DMS114 treated with DMSO at 0.1 percent for 48 hours (cell line): ENCODE results near the gene TIA1.
"Not testable (repeated sequence)": the region's sequence is repeated elsewhere in the genome, so short reads cannot be mapped to it uniquely, and the experiment has no call there.

ENCODE experiments used
- DNase-seq: peaks from one replicate; lab custom pipeline; 2025; ENCODE audit not compliant: unreplicated experiment; lab: John Stamatoyannopoulos, UW

TIA1 gene, protein sequence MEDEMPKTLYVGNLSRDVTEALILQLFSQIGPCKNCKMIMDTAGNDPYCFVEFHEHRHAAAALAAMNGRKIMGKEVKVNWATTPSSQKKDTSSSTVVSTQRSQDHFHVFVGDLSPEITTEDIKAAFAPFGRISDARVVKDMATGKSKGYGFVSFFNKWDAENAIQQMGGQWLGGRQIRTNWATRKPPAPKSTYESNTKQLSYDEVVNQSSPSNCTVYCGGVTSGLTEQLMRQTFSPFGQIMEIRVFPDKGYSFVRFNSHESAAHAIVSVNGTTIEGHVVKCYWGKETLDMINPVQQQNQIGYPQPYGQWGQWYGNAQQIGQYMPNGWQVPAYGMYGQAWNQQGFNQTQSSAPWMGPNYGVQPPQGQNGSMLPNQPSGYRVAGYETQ

DNA sequence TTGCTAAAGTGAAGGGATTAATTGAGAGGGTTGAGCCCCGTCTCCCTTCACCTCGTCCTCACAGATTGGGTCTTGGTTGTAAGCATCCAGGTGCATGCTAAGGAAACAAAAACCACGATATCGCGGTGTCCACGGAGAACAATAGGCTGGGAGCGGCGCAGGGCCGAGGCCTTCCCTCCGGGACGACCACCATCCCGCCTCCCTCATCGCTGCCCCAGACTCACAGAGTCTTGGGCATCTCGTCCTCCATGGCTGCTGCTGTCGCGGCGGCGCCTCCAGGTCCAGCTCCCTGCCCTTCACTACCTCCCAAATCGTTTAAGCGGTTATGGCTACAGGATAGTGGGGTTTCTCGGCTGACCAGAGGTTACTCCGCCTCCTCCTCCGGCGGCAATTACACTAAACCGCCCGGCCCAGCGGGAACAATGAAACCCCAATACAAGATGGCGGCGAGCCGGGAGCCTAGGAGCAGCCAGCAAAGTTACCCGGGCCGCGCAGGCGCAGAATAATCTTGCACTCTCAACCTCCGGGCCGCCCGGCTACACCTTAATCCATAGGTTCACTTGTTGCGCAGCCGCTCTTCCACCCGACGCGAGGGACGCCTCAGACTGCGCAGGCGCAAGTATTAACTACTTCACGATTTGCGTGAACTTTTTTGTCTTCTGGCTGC is at the start of gene TIA1:
Gene TIA1 (minus strand): TSS at position 448 of the 667 bp plus-strand sequence. CDS start 198 bp downstream, at position 250.
- peak; percentile 99 for DNase-seq

DNA sequence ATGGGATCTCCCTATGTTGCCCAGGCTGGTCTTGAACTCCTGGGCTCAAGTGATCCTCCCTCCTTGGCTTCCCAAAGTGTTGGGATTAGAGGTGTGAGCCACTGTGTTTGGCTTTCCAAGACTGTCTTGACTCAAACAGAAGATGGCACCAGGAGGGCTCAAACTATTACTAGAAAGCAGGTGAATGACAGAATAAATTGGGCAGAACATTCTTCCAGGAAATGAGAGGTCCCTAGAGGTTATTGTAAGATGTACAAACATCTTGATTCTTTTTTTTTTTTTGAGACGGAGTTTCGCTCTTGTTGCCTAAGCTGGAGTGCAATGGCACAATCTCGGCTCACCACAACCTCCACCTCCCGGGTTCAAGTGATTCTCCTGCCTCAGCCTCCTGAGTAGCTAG is 49.4 kb upstream of the TIA1 start:
- not testable (repeated sequence) for DNase-seq

DNA sequence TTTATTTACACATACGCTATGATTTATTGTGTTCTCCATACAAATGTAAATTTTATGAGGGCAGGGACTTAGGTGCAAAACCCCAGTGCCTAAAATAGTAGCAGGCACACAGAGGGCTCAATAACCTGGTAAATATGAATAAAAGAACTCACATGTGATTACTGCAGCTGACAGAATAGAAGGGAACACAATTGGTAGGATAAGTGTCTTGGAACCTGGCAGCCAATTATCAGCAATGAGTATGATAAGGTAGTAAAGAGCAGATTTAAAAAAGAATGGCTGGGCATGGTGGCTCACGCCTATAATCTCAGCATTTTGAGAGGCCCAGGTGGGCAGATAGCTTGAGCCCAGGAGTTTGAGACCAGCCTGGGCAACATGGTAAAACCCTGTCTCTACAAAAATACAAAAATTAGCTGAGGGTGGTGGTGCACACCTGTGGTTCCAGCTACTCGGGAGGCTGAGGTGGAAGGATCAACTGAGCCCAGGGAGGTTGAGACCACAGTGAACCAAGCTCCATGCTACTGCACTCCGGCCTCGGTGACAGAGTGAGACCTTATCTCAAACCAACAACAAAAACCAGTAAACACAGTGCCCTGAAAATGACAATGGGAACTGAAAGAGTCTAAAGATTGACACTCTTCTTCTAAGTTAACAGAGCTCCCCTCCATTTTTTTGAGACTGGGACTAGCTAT is 35.2 kb upstream of the TIA1 start:
- DNase-seq, result no peak

DNA sequence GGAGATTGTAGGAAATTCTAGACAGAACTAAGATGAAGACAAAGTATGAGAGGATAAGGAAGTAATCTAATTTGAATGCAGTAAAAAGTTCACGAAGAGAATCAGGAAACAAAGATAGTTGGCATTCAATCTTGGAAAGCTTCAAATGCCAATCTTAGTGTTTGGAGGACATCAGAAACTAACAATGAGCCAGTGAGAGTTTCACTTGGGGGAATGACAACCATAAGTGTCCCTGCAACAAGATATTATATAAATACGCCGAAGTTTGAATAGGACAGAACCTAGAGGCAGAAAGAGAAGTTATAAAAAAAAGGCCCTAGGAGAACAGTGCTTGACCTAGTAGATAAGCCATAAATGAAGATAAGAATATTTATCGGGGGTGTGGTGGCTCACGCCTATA is 34.0 kb upstream of the TIA1 start:
- DNase-seq, result no peak

DNA sequence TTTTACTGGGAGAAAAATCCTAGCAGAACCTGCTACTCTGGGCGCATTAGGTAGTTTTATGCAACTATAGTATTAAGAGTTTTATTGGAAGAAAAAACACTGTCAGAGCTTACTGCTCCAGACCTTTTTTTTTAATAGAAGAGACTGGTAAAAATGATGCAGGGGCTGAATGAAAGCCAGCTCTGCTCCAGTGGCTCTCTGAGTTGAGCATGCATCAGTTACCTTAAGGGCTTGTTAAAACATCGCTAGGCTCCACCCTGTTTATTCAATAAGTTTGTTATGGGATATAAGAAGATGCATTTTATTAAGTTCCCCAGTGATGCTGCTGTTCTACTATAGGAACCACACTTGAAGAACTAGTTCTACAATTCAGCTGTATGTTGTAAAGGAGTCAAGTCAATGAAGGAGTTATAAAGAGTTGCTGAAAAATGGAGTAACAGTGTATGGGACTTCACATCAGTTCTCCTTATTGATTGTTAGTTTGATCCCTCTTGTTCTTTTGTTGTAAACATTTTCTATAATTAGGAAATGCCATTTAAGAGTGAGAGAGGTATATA is 31.9 kb upstream of the TIA1 start:
- no peak for DNase-seq

DNA sequence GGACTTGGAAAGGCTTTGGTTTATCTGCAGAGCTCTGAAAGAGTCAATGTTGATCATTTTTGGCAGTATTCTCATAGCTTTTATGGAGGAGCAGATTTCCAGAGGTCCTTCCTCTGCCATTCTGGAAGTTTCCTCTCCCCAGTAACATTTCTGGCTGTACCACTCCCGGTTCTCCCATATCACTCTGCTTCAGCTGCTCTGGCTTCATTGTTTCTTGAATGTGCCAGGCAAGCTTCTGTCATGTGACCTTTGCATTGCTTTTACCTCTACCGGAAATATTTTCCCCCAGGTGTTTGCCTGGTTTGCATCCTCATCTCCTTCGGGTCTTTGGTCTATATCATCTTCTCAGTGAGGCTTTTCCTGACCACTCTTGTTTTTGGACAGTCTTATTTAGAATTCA is 21.9 kb upstream of the TIA1 start:
- no peak for DNase-seq

DNA sequence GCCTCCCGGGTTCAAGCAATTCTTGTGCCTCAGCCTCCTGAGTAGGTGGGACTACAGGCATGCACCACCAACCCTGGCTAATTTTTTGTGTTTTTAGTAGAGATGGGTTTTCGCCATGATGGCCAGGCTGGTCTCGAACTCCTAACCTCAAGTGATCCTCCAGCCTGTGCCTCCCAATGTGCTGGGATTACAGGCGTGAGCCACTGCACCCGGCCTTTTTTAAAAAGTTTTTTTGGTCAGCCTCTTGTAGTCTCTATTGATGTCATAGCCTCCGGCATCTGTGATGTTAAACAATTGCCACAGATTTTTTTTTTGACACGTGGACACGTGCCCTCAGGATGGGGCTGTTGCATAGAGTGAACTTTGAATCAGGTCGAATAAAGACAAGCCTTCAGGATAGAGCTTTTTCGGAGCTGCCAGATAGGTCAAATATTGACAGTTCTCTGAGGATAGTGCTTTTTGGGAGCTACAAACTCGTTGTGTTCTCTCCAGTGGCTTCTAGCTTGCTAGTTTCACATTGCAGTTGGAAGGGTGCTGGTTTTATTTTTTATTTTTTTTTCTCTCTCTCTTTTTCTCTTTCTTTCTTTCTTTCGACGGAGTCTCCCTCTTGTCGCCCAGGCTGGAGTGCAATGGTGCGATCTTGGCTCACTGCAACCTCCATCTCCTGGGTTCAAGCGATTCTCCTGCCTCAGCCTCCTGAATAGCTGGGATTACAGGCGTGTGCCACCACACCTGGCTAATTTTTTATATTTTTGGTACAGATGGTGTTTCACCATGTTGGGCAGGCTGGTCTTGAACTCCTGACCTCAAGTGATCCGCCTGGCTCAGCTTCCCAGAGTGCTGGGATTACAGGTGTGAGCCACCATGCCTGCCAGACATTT is 21.2 kb upstream of the TIA1 start:
- not testable (repeated sequence) for DNase-seq

DNA sequence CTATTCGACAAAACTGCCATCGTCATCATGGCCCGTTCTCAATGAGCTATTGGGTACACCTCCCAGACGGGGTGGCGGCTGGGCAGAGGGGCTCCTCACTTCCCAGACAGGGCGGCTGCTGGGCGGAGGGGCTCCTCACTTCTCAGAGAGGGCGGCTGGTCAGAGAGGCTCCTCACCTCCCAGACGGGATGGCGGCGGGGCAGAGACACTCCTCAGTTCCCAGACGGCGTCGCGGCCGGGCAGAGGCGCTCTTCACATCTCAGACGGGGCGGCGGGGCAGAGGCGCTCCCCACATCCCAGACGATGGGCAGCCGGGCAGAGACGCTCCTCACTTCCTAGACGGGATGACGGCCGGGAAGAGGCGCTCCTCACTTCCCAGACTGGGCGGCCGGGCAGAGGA is 18.5 kb upstream of the TIA1 start:
- not testable (repeated sequence) for DNase-seq

DNA sequence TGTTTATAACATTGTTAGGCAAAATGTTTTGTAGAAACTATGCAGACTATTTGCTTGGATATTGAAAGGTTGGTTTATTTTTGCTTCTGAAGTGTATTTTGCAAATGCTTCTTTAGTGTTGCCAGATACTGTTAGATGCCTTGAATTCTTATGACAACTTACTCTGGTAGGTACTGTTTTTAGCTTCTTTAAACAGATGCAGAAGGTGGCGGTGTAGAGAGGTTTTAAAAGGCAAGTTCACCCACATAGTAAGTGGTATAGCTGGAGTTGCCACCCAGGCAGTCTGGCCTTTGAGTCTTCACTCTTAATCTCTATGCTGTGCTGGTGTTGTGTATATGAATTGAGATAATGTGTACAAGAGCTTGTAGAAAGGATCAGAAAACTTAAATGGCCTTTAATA is 13.1 kb upstream of the TIA1 start:
- no peak for DNase-seq

DNA sequence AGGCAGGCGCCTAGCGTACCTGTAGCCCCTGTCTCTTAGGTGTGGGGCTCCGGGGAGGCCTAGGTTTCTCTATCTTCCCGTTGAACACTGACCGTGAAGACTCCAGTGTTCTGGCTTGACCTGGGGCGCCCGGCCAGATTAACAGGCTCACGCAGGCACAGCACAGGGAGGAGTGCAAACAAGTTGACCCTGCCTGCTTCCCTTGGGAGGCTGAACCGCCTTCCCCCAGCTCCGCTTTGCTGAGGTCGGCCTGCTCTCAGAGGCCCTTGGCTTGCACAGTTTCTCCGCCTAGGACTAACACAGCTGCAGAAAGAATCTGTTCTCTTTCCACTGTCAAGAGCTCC is 10.1 kb upstream of the TIA1 start:
- no peak for DNase-seq

DNA sequence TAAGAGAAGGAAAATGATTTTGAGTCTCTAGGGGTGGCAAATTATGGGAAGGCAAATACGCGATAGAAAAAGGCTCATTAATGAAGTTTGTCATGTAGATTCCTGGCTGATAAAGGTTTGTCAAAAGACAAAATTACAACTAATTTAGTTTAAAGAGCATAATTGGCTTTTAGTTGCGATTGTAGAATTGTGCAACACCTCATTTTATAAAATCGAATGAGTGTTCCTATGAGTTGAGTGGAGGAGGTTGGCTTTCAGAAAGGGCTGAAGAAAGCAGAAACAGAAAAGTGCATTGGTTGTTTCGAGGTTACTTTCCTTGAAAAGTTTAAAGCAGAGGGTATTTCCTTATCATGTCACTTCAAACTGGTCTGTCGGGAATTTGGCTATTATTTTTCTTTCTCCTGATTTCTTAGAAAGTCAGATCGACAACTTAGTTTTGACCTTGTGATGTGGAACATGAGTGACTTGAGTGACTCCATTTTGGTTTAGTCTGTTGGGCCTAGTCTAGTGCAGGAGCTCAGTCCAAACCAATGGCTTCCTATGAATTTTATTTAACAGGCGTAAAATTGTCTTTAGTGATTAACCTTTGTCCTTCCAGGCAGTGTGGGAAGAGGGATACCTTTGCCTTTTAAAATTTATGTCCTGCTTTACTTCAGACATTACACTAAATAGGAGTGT is 7.3 kb upstream of the TIA1 start:
- no peak for DNase-seq

DNA sequence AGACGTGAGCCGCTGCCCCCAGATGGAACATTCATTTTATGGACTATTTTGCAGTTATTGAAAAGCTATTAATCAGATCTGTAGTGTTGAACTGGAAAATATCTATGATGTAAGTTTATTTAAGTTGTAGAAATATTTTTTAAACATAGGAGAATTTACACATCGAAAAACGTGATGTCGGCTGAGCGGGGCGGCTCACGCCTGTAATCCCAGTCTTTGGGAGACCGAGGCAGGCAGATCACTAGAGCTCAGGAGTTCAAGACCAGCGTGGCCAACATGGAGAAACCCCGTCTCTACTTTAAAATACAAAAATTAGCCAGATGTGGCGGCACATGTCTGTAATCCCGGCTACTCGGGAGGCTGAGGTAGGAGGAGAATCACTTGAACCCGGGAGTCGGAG is 2.0 kb upstream of the TIA1 start:
- no peak for DNase-seq

DNA sequence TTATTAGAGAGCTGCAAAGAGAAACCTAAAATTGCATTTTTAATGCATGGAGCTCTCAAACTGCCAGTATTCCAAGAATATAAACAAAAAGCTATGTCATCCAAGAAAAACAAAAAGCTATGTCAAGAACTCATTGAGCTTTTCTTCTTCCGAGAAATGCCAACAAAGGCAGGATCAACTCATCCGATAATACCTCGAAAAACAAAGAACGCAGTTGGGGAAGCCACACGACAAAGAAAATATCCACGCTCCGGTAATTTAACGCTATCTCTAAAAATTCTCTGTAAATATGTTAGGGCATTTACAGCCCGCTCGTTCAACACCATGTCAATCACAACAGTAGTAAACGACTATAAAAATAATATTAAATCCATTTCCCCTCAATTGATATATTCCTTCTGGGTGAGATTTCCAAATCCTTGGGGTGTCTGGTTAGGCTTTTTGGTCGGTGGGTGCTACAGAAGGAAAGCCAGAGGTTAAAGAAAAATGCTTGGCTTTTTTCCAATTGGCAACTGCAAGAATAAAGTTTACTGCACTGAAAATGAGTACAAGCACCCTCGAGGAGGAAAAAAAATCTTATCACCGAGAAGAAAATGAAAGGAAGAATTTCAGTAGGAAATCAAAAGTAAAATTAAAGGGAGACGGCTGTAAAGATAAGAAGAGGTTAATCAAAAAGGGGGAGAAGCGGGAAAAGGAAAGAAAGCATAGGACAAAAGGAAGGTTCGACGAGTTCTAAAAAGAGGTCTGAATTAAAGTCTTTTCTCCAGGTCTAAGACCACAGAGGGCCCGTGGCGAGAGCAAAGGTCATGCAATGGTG is 856 bp downstream of the TIA1 start:
- peak; percentile 67 for DNase-seq

DNA sequence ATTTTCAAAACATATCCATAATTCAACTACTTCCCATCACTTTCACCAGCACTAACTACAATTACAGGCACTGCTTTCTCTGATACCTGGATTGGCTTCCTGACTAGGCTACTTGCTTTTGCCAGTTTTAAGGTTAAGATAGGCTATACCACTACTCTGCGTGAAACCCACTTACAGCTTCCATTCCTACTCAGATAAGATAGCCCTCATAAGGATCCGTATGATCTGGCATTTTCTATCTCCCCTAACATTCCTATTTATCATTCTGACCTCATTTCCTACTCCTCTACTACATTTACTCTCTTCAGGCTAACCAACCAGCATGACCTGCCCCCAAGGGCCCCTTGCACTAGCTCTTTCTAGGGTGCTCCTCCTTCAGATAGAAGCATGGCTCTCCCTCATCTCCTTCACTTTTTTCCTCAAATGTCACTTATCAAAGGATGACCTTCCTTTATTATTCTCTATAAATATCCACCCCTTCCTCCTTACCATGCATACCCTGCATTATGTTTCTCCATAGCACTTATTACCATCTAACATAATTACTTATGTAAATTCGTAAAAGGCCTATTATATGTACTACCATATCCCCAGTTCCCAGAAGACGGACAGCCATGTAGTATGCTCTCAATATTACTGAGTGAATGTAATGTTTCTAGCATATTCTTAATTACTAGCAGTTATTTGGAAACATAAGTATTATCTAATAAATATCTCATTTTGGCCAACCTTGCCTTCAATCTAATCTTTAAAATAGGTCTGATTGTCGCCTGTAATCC is 4.4 kb downstream of the TIA1 start:
- no peak for DNase-seq

DNA sequence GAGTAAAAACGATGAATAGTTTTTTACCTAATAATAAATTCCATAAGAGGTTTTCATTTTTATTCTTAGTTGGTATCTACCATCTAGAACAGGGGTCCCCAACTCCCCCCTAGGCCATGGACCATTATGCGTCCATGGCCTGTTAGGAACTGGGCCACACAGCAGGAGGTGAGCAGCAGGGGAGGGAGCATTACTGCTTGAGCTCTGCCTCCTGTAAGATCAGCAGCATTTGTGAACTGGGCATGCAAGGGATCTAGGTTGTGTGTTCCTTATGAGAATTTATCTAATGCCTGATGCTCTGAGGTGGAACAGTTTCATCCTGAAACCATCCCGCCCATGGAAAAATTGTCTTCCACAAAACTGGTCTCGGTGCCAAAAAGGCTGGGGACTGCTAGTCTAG is 5.9 kb downstream of the TIA1 start:
- DNase-seq, result no peak

DNA sequence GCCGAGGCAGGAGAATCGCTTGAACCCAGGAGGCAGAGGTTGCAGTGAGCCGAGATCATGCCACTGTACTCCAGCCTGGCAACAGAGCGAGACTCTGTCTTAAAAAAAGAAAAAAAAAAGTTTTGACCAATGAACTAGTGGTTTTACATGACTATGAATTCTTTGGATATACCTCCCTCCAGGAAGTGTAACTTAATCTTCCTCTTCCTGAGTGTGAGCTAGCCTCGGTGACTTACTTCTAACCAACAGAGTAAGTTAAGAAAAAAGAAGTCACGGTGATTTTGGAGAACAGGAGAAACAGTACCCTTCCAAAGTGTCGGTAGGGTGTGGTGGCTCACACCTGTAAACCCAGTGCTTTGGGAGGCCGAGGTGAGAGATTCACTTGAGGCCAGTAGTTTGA is 7.1 kb downstream of the TIA1 start:
- no peak for DNase-seq

DNA sequence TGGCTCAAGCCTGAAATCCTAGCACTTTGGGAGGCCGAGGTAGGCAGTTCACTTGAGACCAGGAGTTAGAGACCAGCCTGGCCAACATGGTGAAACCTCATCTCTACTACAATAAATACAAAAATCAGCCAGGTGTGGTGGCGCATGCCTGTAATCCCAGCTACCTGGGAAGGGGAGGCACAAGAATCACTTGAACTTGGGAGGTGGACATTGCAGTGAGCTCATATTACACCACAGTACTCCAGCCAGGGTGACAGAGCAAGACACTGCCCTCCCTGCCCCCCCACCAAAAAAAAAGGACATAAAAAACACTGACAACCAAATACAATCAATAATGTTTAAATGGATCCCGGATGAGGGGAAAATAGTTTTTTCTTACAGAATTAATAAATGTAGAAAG is 7.8 kb downstream of the TIA1 start:
- no peak for DNase-seq

DNA sequence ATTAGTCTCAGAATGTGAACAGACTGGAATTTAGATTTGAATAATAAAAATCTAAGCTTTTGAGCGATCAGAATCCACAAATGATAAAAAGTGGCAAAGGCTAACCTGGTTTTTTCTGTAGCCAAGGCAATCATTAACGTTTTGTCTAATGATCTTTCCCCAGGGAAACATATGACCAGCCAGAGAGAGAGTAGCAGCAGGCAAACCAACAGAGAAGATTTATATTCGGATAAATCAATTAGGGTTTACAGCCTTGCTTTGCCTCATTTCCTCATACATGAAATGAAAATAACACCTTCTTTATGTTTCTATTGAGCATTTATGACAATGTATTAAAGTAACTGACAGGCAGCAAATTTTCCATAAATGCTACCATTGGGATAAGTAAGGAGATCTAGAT is 14.5 kb downstream of the TIA1 start:
- DNase-seq, result no peak

DNA sequence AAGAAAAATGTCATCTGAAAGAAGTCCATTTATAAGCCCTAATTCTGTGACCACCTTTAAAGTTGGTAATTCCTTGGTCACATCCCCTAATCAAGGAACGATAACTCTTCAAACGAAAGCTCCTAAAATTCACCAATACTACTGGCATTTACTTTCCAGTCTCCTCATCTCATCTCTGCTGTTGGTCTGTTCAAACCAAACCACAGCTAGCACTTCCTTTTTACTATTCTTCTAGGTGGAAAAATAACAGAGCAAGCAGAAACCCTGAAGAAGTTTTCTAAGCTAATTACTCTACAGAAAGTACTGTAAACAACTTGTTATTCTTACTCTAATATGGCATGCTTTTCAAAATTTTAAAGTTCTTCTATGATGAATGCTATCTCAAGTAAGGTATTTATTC is 21.6 kb downstream of the TIA1 start:
- no peak for DNase-seq
